CD4-positive, alpha-beta T cell (primary cell): Measurements from ENCODE around the gene KLF13. TPM values are rescaled to one million over a fixed set of nuclear protein-coding genes. Genes with fewer than 3 reads are reported as not detected.

Source experiments
- ATAC-seq: fragments of 200-7000 bp; cut with Tn5 transposase; one replicate; pipeline ENCODE4 v1.10.0; 2022; ENCODE audit warnings: mild to moderate bottlenecking; ENCODE audit not compliant: poor library complexity
- CTCF ChIA-PET: fragments of 350-600 bp; sonication (Branson Sonifier 250); formaldehyde crosslinking; loops from one replicate; lab custom pipeline; 2021; ENCODE audit warnings: antibody characterized with exemption, inconsistent platforms; lab: Charles Lee
- POLR2A ChIA-PET: fragments of 350-600 bp; sonication (Branson Sonifier 250); formaldehyde crosslinking; loops from one replicate; lab custom pipeline; 2021; ENCODE audit warnings: antibody characterized with exemption, inconsistent platforms; lab: Charles Lee
- DNase-seq, 14 experiments: peaks; one replicate each; pipeline ENCODE4 v3.0.0-alpha.2; 2013 to 2020; ENCODE audit warnings: mixed read lengths in 2 of 14
- H3K27ac ChIP-seq, 2 donors: one replicate each; pipeline versions ENCODE4 v1.5.1 to v1.7.0; 2013; ENCODE audit warnings: low read length in 2 of 2, low read depth in 1 of 2, mild to moderate bottlenecking in 1 of 2
- H3K27me3 ChIP-seq, 2 experiments: 1 replicate in 1 of 2; 2 replicates in 1 of 2; pipeline versions ENCODE4 v1.6.1 to v1.7.0; 2013; ENCODE audit warnings: low read length in 2 of 2, control low read depth in 1 of 2, mild to moderate bottlenecking in 1 of 2, moderate library complexity in 1 of 2; ENCODE audit not compliant: insufficient read depth in 2 of 2, control insufficient read depth in 1 of 2
- H3K36me3 ChIP-seq: one replicate; pipeline ENCODE4 v1.6.1; 2013; ENCODE audit warnings: low read length, control low read depth; ENCODE audit not compliant: insufficient read depth
- H3K4me1 ChIP-seq: one replicate; pipeline ENCODE4 v1.6.1; 2013; ENCODE audit warnings: low read length, control low read depth; ENCODE audit not compliant: insufficient read depth
- H3K4me3 ChIP-seq: one replicate; pipeline ENCODE4 v1.5.1; 2013; ENCODE audit warnings: mild to moderate bottlenecking, low read length, moderate library complexity
- H3K9me3 ChIP-seq, 2 experiments: 1 replicate in 1 of 2; 2 replicates in 1 of 2; pipeline versions ENCODE4 v1.6.1 to v1.7.0; 2013; ENCODE audit warnings: low read length in 2 of 2, mild to moderate bottlenecking in 2 of 2, control low read depth in 1 of 2, moderate library complexity in 1 of 2; ENCODE audit not compliant: control insufficient read depth in 1 of 2, insufficient read depth in 1 of 2
- H3K27ac Mint-ChIP-seq: one replicate; pipeline ENCODE4 v1.8.0; 2020; ENCODE audit warnings: mixed read lengths
- H3K27me3 Mint-ChIP-seq: one replicate; pipeline ENCODE4 v1.8.0; 2021; ENCODE audit warnings: mixed read lengths
- H3K36me3 Mint-ChIP-seq: one replicate; pipeline ENCODE4 v1.8.0; 2021; ENCODE audit warnings: low read depth, mixed read lengths
- H3K4me1 Mint-ChIP-seq: one replicate; pipeline ENCODE4 v1.8.0; 2021; ENCODE audit warnings: low read depth, mixed read lengths
- H3K4me3 Mint-ChIP-seq: one replicate; pipeline ENCODE4 v1.8.0; 2020; ENCODE audit warnings: mild to moderate bottlenecking, mixed read lengths
- H3K9me3 Mint-ChIP-seq: one replicate; pipeline ENCODE4 v1.8.0; 2020; ENCODE audit warnings: mixed read lengths
- intact Hi-C, 2 experiments: fragments of 100-400 bp; cut with DNase I in 1 of 2; cut with micrococcal nuclease in 1 of 2; formaldehyde crosslinking; loops; one replicate each; pipeline versions ENCODE4 v1.15.1 to v1.9.0; 2023 to 2025; cut with DNase I, micrococcal nuclease
- total RNA-seq, 174 experiments: library from RNA in 2 of 174; stranded (reverse) in 2 of 174; gene quantifications; one replicate each; pipeline ENCODE4 v1.2.3 and lab custom pipeline; 2021 to 2026
- TF ChIP-seq, protein P1 (sequence below): fragments of 200-600 bp; IDR thresholded peaks from one replicate; pipeline ENCODE4 v1.8.0; 2022; ENCODE audit warnings: antibody characterized with exemption, mild to moderate bottlenecking

The KLF13 gene
- total RNA-seq, 2 experiments from 2014 or later = 284 to 308 TPM

DNA sequence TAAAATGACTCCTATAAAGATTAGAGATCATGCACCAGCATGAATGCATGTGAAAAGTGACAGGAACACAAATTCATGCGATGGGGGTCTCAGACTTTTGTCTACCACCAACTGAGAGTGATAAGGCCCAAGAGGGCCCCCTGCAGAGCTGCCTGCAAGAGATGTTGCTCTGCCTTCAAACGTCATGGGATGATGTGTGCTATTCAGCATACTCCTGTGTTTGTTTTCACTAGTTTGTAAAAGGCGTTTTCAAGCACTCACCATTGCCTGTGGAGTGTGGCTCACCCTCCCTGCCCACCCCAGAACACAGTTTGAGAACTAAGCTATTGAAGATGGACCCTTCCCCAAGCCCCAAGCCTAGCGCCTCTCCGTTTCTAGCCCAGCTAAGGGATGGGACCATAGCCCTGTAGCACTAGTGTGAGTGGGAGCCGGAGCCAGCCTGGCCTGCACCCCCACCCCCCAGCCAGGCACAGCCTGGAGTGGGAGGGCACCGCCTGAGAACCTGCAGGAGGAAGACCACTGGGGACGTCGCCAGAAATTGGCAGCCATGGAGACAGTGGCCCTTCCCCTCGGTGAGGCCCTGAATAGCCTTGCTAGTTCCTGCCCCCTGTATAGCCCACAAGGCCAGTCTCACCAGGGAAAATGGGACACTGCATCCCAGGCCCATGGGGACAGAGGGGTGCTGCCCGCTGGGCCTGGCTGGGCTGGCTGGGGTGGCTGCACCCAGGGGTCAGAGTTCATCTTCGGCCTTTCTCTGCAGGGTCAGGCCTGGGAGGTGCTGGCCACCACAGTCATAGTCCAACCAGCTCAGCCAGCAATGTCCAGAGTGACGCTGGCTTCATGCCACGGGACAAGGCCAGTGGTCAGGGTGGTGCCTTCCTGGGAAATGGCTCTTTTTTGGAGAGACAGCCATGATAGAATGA, 22.6 kb upstream of the KLF13 start:
- Histone ChIP-seq H3K27ac (no peak overlapping the region), H3K4me3 (no peak overlapping the region), H3K36me3 (no peaks in the 10 kb centered on the region), H3K4me1 (peaks cover 49% of the 10 kb centered on the region), H3K27me3 (no peaks in the 10 kb centered on the region), H3K9me3 (peaks cover 0 to 5% of the 10 kb centered on the region in 2 experiments)
- ChIA-PET CTCF (interaction anchor here (0.6 to 1.0 kb wide), 4 partner anchors 21 to 192 kb away, joined by 3 to 4 read pairs (median 4); no protein-coding TSS in a partner anchor), POLR2A (interaction anchor here (0.9 to 1.9 kb wide), 6 partner anchors 23 to 172 kb away, joined by 3 to 6 read pairs (median 5); partner anchors contain the start of gene KLF13)
- Mint-ChIP-seq H3K27me3 (peaks cover 5% of the 10 kb centered on the region), H3K9me3 (no peaks in the 10 kb centered on the region), H3K36me3 (no peaks in the 10 kb centered on the region), H3K27ac (peak overlapping the region; percentile 80), H3K4me3 (no peak overlapping the region), H3K4me1 (peaks cover 53% of the 10 kb centered on the region)
- TF ChIP-seq, protein P1, sequence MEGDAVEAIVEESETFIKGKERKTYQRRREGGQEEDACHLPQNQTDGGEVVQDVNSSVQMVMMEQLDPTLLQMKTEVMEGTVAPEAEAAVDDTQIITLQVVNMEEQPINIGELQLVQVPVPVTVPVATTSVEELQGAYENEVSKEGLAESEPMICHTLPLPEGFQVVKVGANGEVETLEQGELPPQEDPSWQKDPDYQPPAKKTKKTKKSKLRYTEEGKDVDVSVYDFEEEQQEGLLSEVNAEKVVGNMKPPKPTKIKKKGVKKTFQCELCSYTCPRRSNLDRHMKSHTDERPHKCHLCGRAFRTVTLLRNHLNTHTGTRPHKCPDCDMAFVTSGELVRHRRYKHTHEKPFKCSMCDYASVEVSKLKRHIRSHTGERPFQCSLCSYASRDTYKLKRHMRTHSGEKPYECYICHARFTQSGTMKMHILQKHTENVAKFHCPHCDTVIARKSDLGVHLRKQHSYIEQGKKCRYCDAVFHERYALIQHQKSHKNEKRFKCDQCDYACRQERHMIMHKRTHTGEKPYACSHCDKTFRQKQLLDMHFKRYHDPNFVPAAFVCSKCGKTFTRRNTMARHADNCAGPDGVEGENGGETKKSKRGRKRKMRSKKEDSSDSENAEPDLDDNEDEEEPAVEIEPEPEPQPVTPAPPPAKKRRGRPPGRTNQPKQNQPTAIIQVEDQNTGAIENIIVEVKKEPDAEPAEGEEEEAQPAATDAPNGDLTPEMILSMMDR = no peak
- intact Hi-C loops = loop anchor here (1.0 to 5.0 kb wide), 3 partner anchors 37 to 184 kb away; no protein-coding TSS in a partner anchor
- DNase-seq = no peak
- ATAC-seq = no peak

DNA sequence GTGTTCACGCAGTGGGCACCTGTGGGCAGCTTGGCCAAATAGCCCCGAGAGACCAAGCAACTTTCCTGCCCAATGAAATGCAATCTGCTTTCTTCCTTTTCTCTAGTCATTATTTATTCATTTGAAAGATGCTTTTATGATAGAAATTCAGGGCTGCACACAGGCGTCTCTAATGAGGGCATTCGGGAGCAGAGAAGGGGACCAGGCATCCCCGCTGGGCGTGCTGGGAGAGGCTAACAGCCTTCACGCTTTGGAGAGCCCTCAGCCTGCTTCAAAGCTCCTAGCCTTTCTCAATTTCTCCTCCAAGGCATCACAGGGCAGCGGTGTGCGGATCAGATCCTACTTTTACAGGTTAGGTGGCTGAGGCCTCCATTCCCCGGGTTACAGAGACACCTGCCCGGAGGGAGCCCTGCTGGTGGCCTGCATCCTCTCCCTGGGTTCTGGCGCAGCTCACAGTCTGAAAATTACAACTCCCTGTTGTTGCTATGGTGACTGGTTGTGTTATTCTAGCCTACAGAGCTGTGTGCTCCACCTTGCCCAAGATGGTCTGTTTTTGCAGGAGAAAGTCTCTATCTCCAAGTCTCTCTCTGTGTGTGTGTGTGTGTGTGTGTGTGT, 21.8 kb upstream of the KLF13 start:
- DNase-seq = peak in 3 of 14 experiments; percentile 27 to 51 (median 51)

DNA sequence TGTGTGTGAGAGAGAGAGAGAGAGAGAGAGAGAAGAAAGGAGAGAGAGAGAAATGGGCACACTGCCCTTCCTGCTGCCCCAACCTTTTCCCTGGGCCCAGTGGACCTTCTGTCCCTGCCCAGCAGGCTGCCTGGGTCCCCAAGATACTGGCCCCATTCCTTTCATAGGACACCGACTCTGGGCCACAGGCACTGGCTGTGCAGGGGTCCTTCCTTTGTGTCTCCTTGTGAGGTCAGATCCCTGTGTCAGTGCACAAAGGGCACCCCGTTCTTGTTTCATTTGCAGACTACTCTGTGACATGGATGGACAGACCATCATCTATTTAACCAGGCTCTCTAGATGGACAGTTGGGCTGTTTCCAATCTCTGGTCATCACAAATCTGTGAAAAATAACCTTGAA, 21.3 kb upstream of the KLF13 start:
- H3K27me3 ChIP-seq = no peaks in the 10 kb centered on the region
- Mint-ChIP-seq H3K36me3 (no peaks in the 10 kb centered on the region), H3K4me3 (no peak overlapping the region), H3K27me3 (peaks cover 5% of the 10 kb centered on the region), H3K4me1 (peaks cover 65% of the 10 kb centered on the region), H3K9me3 (no peaks in the 10 kb centered on the region), H3K27ac (peak overlapping the region; percentile 80)
- intact Hi-C loops = loop anchor here in 1 of 2 experiments (1.0 kb wide), 1 partner anchor 39 kb away; no protein-coding TSS in a partner anchor
- TF ChIP-seq, protein P1 = no peak
- H3K9me3 ChIP-seq = peaks cover 0 to 5% of the 10 kb centered on the region in 2 experiments
- no peak overlapping the region for H3K27ac ChIP-seq
- ATAC-seq = no peak
- POLR2A ChIA-PET = interaction anchor here (1.0 kb wide), 2 partner anchors 14 to 19 kb away, joined by 3 to 4 read pairs; no protein-coding TSS in a partner anchor
- peaks cover 49% of the 10 kb centered on the region for H3K4me1 ChIP-seq
- no peak overlapping the region for H3K4me3 ChIP-seq
- CTCF ChIA-PET = no interaction called here
- DNase-seq = no peak
- H3K36me3 ChIP-seq = no peaks in the 10 kb centered on the region

More for the DNA sequence above, 21.8 kb upstream of the KLF13 start:
- peak overlapping the region; percentile 80 for H3K27ac Mint-ChIP-seq
- no peak overlapping the region for H3K4me3 ChIP-seq
- peaks cover 0 to 5% of the 10 kb centered on the region in 2 experiments for H3K9me3 ChIP-seq
- H3K27me3 Mint-ChIP-seq = peaks cover 5% of the 10 kb centered on the region
- TF ChIP-seq, protein P1 = no peak
- no peaks in the 10 kb centered on the region for H3K36me3 ChIP-seq
- no peaks in the 10 kb centered on the region for H3K9me3 Mint-ChIP-seq
- CTCF ChIA-PET = no interaction called here
- POLR2A ChIA-PET = interaction anchor here (0.9 to 1.9 kb wide), 2 partner anchors 57 to 61 kb away, joined by 3 to 5 read pairs; no protein-coding TSS in a partner anchor
- H3K36me3 Mint-ChIP-seq = no peaks in the 10 kb centered on the region
- no peak overlapping the region for H3K27ac ChIP-seq
- peaks cover 60% of the 10 kb centered on the region for H3K4me1 Mint-ChIP-seq
- intact Hi-C loops = loop anchor here (1.0 to 5.0 kb wide), 3 partner anchors 38 to 47 kb away; no protein-coding TSS in a partner anchor
- H3K4me3 Mint-ChIP-seq = no peak overlapping the region
- no peaks in the 10 kb centered on the region for H3K27me3 ChIP-seq
- peak; percentile 73 for ATAC-seq
- H3K4me1 ChIP-seq = peaks cover 49% of the 10 kb centered on the region
